Colonic mucosa (tissue), 4 donors: ENCODE data around the gene FADS1. TPM values are rescaled to one million over a fixed set of nuclear protein-coding genes. Genes with fewer than 3 reads are reported as not detected.

Source experiments
- DNase-seq: peaks from one replicate; pipeline ENCODE4 v3.0.0-alpha.2; 2020
- H3K27ac ChIP-seq: fragments of 200-600 bp; one replicate; pipeline ENCODE4 v1.8.0; 2021
- H3K27me3 ChIP-seq: fragments of 200-600 bp; one replicate; pipeline ENCODE4 v1.8.0; 2021
- H3K36me3 ChIP-seq: fragments of 200-600 bp; one replicate; pipeline ENCODE4 v1.8.0; 2021
- H3K4me1 ChIP-seq: fragments of 200-600 bp; one replicate; pipeline ENCODE4 v1.8.0; 2021; ENCODE audit warnings: mild to moderate bottlenecking
- H3K4me3 ChIP-seq: fragments of 200-600 bp; one replicate; pipeline ENCODE4 v1.8.0; 2021
- H3K9ac ChIP-seq, 2 donors: one replicate each; pipeline ENCODE4 v1.7.0; 2013; ENCODE audit warnings: control low read depth in 2 of 2, low read depth in 2 of 2, low read length in 2 of 2
- H3K9me3 ChIP-seq: fragments of 200-600 bp; one replicate; pipeline ENCODE4 v1.8.0; 2021
- CTCF ChIP-seq: fragments of 200-600 bp; IDR thresholded peaks from one replicate; pipeline ENCODE4 v1.8.0; 2022; ENCODE audit warnings: antibody characterized with exemption, mild to moderate bottlenecking
- intact Hi-C: fragments of 100-400 bp; cut with DNase I; formaldehyde crosslinking; loops from one replicate; pipeline ENCODE4 v1.14.1; 2022
- total RNA-seq, 2 donors: library from RNA; stranded (reverse); fragmentation: NEBNext Ultra II Directional in 1 of 2; extraction: Animal tissue kit (Norgen Biotek cat#: 25700) in 1 of 2; gene quantifications; one replicate each; pipeline ENCODE4 v1.2.1, GENCODE V29; 2021
- donor health status: healthy.
- donor health status: DM: no; HTN: no; CAD: no.
- donor health status: DM: no; HTN: no; CAD: no.

The FADS1 gene
- total RNA-seq, 2 donors from 2014 or later, result 6.9 to 17.4 TPM

DNA sequence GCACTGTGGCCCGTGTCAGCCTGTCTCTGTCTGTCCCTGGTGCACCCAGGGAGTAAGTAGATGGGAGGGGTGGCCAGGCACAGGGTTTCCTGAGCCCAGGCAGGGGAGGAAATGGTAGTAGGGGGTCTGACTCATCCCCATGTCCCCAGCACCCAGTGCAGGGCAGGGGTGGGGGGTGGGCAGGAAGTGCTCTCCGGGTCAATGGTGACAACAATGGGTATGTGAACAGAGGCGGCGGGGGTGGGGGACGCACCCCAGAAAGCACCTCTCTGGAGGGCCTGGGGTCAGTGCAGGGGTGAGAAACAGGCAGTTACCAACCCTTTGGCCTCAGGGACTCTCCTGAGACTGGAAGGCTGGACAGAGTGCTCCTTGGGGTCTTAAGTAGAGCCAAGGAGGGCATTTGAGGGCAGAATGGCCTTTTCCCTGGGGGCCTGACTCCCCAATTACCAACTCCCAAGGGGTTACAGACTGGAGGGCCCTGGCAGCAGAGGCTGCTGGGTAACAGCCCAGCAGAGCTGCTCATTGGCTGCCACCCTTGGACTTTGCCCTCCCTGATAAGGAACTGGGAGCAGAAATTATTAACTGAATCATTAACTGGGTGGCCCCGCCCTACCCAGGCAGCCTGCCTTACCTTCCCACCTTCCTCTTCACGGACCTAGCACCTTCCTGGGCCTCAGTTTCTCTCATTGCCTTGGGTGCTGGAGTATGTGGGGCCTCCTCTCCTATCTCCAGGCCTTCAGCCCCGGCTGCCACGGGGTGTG, 60.2 kb downstream of the FADS1 start:
- no peaks in the 10 kb centered on the region for H3K27me3 ChIP-seq
- H3K9ac ChIP-seq, result peak overlapping the region in 1 of 2 donors; percentile 48
- H3K4me3 ChIP-seq, result no peak overlapping the region
- H3K4me1 ChIP-seq, result peaks cover 11% of the 10 kb centered on the region
- peak; percentile 83 for DNase-seq
- TF ChIP-seq CTCF, result no peak
- H3K27ac ChIP-seq, result no peak overlapping the region
- intact Hi-C loops, result no loop called here
- H3K9me3 ChIP-seq, result no peaks in the 10 kb centered on the region
- no peaks in the 10 kb centered on the region for H3K36me3 ChIP-seq

DNA sequence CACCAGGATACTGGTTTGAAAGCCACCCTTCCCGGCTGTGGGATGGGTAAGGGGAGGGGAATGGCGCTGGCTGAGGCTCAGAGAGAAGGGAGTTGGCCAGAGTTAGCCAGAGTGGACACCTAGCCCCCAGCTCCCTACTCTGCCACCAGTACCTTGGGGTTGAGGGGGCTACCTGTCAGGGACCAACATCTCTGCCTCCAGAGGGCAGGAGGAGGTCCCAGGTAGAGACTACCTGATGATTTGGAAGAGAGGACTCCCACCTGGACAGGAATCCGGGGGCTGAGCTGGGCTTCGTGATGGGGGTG, 60.7 kb downstream of the FADS1 start:
- H3K27ac ChIP-seq, result no peak overlapping the region
- peak overlapping the region in 1 of 2 donors; percentile 43 for H3K9ac ChIP-seq
- DNase-seq, result no peak
- no peaks in the 10 kb centered on the region for H3K36me3 ChIP-seq
- H3K4me1 ChIP-seq, result peaks cover 11% of the 10 kb centered on the region
- TF ChIP-seq CTCF, result no peak
- H3K27me3 ChIP-seq, result no peaks in the 10 kb centered on the region
- H3K4me3 ChIP-seq, result no peak overlapping the region
- intact Hi-C loops, result no loop called here
- H3K9me3 ChIP-seq, result no peaks in the 10 kb centered on the region

- Histone ChIP-seq H3K27ac (no peak overlapping the region), H3K9ac (no peak overlapping the region), H3K4me1 (peaks cover 11% of the 10 kb centered on the region), H3K36me3 (no peaks in the 10 kb centered on the region), H3K27me3 (no peaks in the 10 kb centered on the region), H3K4me3 (no peak overlapping the region), H3K9me3 (no peaks in the 10 kb centered on the region)
- no peak for DNase-seq
- no peak for TF ChIP-seq CTCF
- intact Hi-C loops, result no loop called here
Measured at GRCh38 chr11:61754534-61755482, 62.0 kb downstream of the FADS1 start.

- Histone ChIP-seq H3K27ac (no peak overlapping the region), H3K36me3 (no peaks in the 10 kb centered on the region), H3K9ac (no peak overlapping the region), H3K4me1 (peaks cover 11% of the 10 kb centered on the region), H3K9me3 (no peaks in the 10 kb centered on the region), H3K4me3 (no peak overlapping the region), H3K27me3 (no peaks in the 10 kb centered on the region)
- no peak for DNase-seq
- intact Hi-C loops, result no loop called here
- no peak for TF ChIP-seq CTCF
Measured at GRCh38 chr11:61753672-61754071, 63.1 kb downstream of the FADS1 start.

- DNase-seq, result no peak
- Histone ChIP-seq H3K36me3 (no peaks in the 10 kb centered on the region), H3K9me3 (no peaks in the 10 kb centered on the region), H3K4me1 (peaks cover 11% of the 10 kb centered on the region), H3K27ac (no peak overlapping the region), H3K4me3 (peak overlapping the region; percentile 51), H3K9ac (peak overlapping the region; percentile 52 to 74), H3K27me3 (no peaks in the 10 kb centered on the region)
- intact Hi-C loops, result no loop called here
- TF ChIP-seq CTCF, result no peak
Measured at GRCh38 chr11:61752925-61753521, 63.8 kb downstream of the FADS1 start.
